Testis (tissue), 3 donors: ENCODE measurements around the gene SPEM2. TPM values are rescaled to one million over a fixed set of nuclear protein-coding genes. Genes with fewer than 3 reads are reported as not detected.

Experiments used
- DNase-seq: peaks from one replicate; pipeline ENCODE4 v3.0.0-alpha.2; 2019
- H3K27ac ChIP-seq, 2 donors: fragments of 200-600 bp; sonication (generic); one replicate each; pipeline ENCODE4 v1.5.1; 2019
- H3K27me3 ChIP-seq: fragments of 200-600 bp; sonication (generic); one replicate; pipeline ENCODE4 v1.5.1; 2019
- H3K36me3 ChIP-seq: fragments of 200-600 bp; sonication (generic); one replicate; pipeline ENCODE4 v1.5.1; 2017; ENCODE audit warnings: low read depth; ENCODE audit errors: missing control alignments
- H3K4me1 ChIP-seq: fragments of 200-600 bp; sonication (generic); one replicate; pipeline ENCODE4 v1.5.1; 2019
- H3K4me3 ChIP-seq, 2 donors: fragments of 200-600 bp; sonication (generic); one replicate each; pipeline ENCODE4 v1.5.1; 2017 to 2019
- H3K9me3 ChIP-seq: fragments of 200-600 bp; sonication (generic); one replicate; pipeline ENCODE4 v1.5.1; 2017
- CTCF ChIP-seq, 3 experiments: fragments of 450-650 bp in 2 of 3; fragments of 200-600 bp in 1 of 3; sonication (generic) in 1 of 3; IDR thresholded peaks; one replicate each; pipeline ENCODE4 v1.5.1; 2016 to 2019; ENCODE audit warnings: antibody characterized with exemption in 3 of 3, mild to moderate bottlenecking in 2 of 3, moderate library complexity in 1 of 3
- POLR2A ChIP-seq: fragments of 450-650 bp; IDR thresholded peaks from one replicate; pipeline ENCODE4 v1.6.1; 2017; ENCODE audit warnings: antibody characterized with exemption, mild to moderate bottlenecking, moderate library complexity
- WGBS, 2 donors: methylation state at CpG; one replicate each; pipeline ENCODE4 v1.1.5; 2018; 5-methylcytosine and 5-hydroxymethylcytosine counted together
- intact Hi-C: fragments of 100-400 bp; cut with DNase I; formaldehyde crosslinking; loops from one replicate; pipeline ENCODE4 v1.15.1; 2023; ENCODE audit warnings: low total_unique reads
- polyA plus RNA-seq: library from polyadenylated mRNA; stranded (reverse); fragments of 350-450 nt; fragmentation: Illumina TruSeq; extraction: RNeasy Lipid Tissue Mini Kit (QIAGEN cat#74804); gene quantifications from one replicate; pipeline ENCODE4 v1.2.3, GENCODE V29; 2014; ENCODE audit warnings: low read depth, low replicate concordance; ENCODE audit not compliant: insufficient read depth
- total RNA-seq, 2 donors: library from RNA; depleted of rRNA; stranded (reverse); fragments of >200 nt; gene quantifications; one replicate each; pipeline ENCODE4 v1.2.3, GENCODE V29; 2016

SPEM2 gene
- total and polyA plus RNA-seq, 3 donors from 2014 or later, result 41.4 to 202 (median 111) TPM

GRCh38 chr17:7439462-7440112 is 14.2 kb downstream of the SPEM2 start, which contains the start of gene FGF11:
FGF11 (plus strand) TSS chr17:7439512; CDS start chr17:7439621, 109 bp downstream.
- no peaks in the 10 kb centered on the region for H3K27me3 ChIP-seq
- H3K27ac ChIP-seq, result no peak within 1 kb of the TSS
- intact Hi-C loops, result no loop called here

GRCh38 chr17:7440113-7440833 is 14.9 kb downstream of the SPEM2 start:
- no peaks in the 10 kb centered on the region for H3K9me3 ChIP-seq
- intact Hi-C loops, result no loop called here
- WGBS, 2 donors, result 4% methylated on average over 40 to 46 of the region's 46 CpGs
- no peaks in the 10 kb centered on the region for H3K27me3 ChIP-seq
- TF ChIP-seq POLR2A (no peak), CTCF (IDR thresholded peaks at IDR 0.05) (no peak)
- H3K4me1 ChIP-seq, result peaks cover 26% of the 10 kb centered on the region
- peak; percentile 77 for DNase-seq
- H3K4me3 ChIP-seq, result peak overlapping the region; percentile 18 to 32
- H3K27ac ChIP-seq, result no peak overlapping the region
- H3K36me3 ChIP-seq, result no peaks in the 10 kb centered on the region

More at GRCh38 chr17:7439462-7440112, 14.2 kb downstream of the SPEM2 start, which contains the start of gene FGF11:
- no peak for DNase-seq
- TF ChIP-seq CTCF (IDR thresholded peaks at IDR 0.05), result no peak
- TF ChIP-seq POLR2A, result no peak
- Histone ChIP-seq H3K9me3 (no peaks in the 10 kb centered on the region), H3K4me1 (peaks cover 22% of the 10 kb centered on the region), H3K36me3 (no peaks in the 10 kb centered on the region), H3K4me3 (peak within 1 kb of the TSS; percentile 19 to 37)
- 0 to 2% methylated on average over 9 to 34 of the region's 50 CpGs for WGBS, 2 donors

- peak; percentile 67 for DNase-seq
- no peaks in the 10 kb centered on the region for H3K27me3 ChIP-seq
- intact Hi-C loops, result no loop called here
- H3K4me3 ChIP-seq, result no peak overlapping the region
- no peak overlapping the region for H3K27ac ChIP-seq
- 8 to 14% methylated on average over 6 to 12 of the region's 12 CpGs for WGBS, 2 donors
- no peaks in the 10 kb centered on the region for H3K36me3 ChIP-seq
- peaks cover 28% of the 10 kb centered on the region for H3K4me1 ChIP-seq
- TF ChIP-seq POLR2A (no peak), CTCF (IDR thresholded peaks at IDR 0.05) (no peak)
- no peaks in the 10 kb centered on the region for H3K9me3 ChIP-seq
Measured at GRCh38 chr17:7440834-7441195, 15.4 kb downstream of the SPEM2 start.

GRCh38 chr17:7441266-7441665 is 15.8 kb downstream of the SPEM2 start:
- no peak overlapping the region for H3K4me3 ChIP-seq
- peaks cover 28% of the 10 kb centered on the region for H3K4me1 ChIP-seq
- intact Hi-C loops, result no loop called here
- WGBS, 2 donors, result 52 to 74% methylated on average over 7 of the region's 7 CpGs
- no peak overlapping the region for H3K27ac ChIP-seq
- TF ChIP-seq CTCF (IDR thresholded peaks at IDR 0.05), result no peak
- TF ChIP-seq POLR2A, result no peak
- H3K36me3 ChIP-seq, result no peaks in the 10 kb centered on the region
- no peak for DNase-seq
- H3K27me3 ChIP-seq, result no peaks in the 10 kb centered on the region
- no peaks in the 10 kb centered on the region for H3K9me3 ChIP-seq
